Subcutaneous adipose tissue (tissue), 4 donors: ENCODE data around the gene ZNF160. TPM values are rescaled to one million over a fixed set of nuclear protein-coding genes. Genes with fewer than 3 reads are reported as not detected.

Source experiments
- CTCF ChIP-seq: fragments of 450-650 bp; IDR thresholded peaks from one replicate; pipeline ENCODE4 v1.5.1; 2016; ENCODE audit warnings: low read depth, mild to moderate bottlenecking, control low read depth, antibody characterized with exemption, moderate library complexity
- total RNA-seq, 4 donors: library from RNA; depleted of rRNA; stranded (reverse); fragments of >200 nt; gene quantifications; one replicate each; pipeline ENCODE4 v1.1.0, GENCODE V29; 2016

ZNF160 gene
- total RNA-seq, 4 donors from 2014 or later = 41.0 to 81.6 (median 53.3) TPM

- no peak for TF ChIP-seq CTCF
Measured at GRCh38 chr19:53019684-53020083, 83.5 kb downstream of the ZNF160 start.

Other genes with a start within 250 kb of the ZNF160 start
- 10 to 100 TPM; 10.9 to 17.0 (median 15.5) TPM for gene ZNF468, start 245.8 kb downstream of the ZNF160 start, total RNA-seq
- 10 to 100 TPM in 1 of 4 donors, 1 to 10 TPM in 3; 5.3 to 13.9 (median 7.4) TPM for gene ZNF320, start 205.8 kb downstream of the ZNF160 start, total RNA-seq
- 1 to 10 TPM; 3.4 to 6.3 (median 4.9) TPM for gene ZNF888, start 180.0 kb downstream of the ZNF160 start, total RNA-seq
- gene ZNF816, start 140.5 kb downstream of the ZNF160 start, total RNA-seq = 10 to 100 TPM in 1 of 4 donors, 1 to 10 TPM in 3; 4.7 to 10.8 (median 6.7) TPM
- not detected for gene ERVV-1, start 89.5 kb downstream of the ZNF160 start, total RNA-seq
- gene ERVV-2, start 58.7 kb downstream of the ZNF160 start, total RNA-seq = not detected
- gene ZNF415, start 29.5 kb upstream of the ZNF160 start, total RNA-seq = 1 to 10 TPM; 3.6 to 7.5 (median 5.9) TPM
- gene ZNF347, start 55.6 kb upstream of the ZNF160 start, total RNA-seq = 10 to 100 TPM in 3 of 4 donors, 1 to 10 TPM in 1; 8.3 to 24.1 (median 14.1) TPM
- 10 to 100 TPM in 1 of 4 donors, 1 to 10 TPM in 3; 5.6 to 12.1 (median 7.3) TPM for gene ZNF665, start 89.9 kb upstream of the ZNF160 start, total RNA-seq
- 10 to 100 TPM; 11.6 to 24.6 (median 19.0) TPM for gene ZNF677, start 151.5 kb upstream of the ZNF160 start, total RNA-seq
- not detected for gene VN1R2, start 154.9 kb upstream of the ZNF160 start, total RNA-seq
- gene VN1R4, start 164.3 kb upstream of the ZNF160 start, total RNA-seq = not detected
- 1 to 10 TPM; 7.5 to 9.8 (median 8.4) TPM for gene ZNF845, start 230.3 kb upstream of the ZNF160 start, total RNA-seq